ENCODE measurements around the gene GLB1L3.
A peak's percentile ranks its signal among the peaks of the same experiment; 100 is the strongest.
"Not testable (repeated sequence)": the region's sequence is repeated elsewhere in the genome, so short reads cannot be mapped to it uniquely, and the experiment has no call there.

Gene GLB1L3

GRCh38 chr11:134313821-134314607 is 37.8 kb downstream of the GLB1L3 start:
- DNase-seq (ENCODE audit: low read depth): no peak

GRCh38 chr11:134317103-134317502 is 40.9 kb downstream of the GLB1L3 start:
- no peak for DNase-seq (ENCODE audit: low read depth)

- not testable (repeated sequence) for DNase-seq (ENCODE audit: low read depth)
These were observed 45.2 kb downstream of the GLB1L3 start for GRCh38 chr11:134321373-134321772.

GRCh38 chr11:134322553-134322952 is 46.4 kb downstream of the GLB1L3 start:
- no peak for DNase-seq (ENCODE audit: low read depth)

GRCh38 chr11:134328433-134328832 is 52.3 kb downstream of the GLB1L3 start:
- DNase-seq (ENCODE audit: low read depth): no peak

- no peak for DNase-seq (ENCODE audit: low read depth)
These were observed 54.6 kb downstream of the GLB1L3 start for GRCh38 chr11:134330611-134331353.

GRCh38 chr11:134331354-134332188 is 55.4 kb downstream of the GLB1L3 start, which contains the start of gene GLB1L2:
GLB1L2 (plus strand) TSS chr11:134331988; CDS start chr11:134332062, 74 bp downstream.
- peak; percentile 69 for DNase-seq (ENCODE audit: low read depth)

GRCh38 chr11:134332189-134332631 is 56.0 kb downstream of the GLB1L3 start:
- no peak for DNase-seq (ENCODE audit: low read depth)

GRCh38 chr11:134332782-134333181 is 56.6 kb downstream of the GLB1L3 start:
- no peak for DNase-seq (ENCODE audit: low read depth)

- DNase-seq (ENCODE audit: low read depth): no peak
These were observed 57.1 kb downstream of the GLB1L3 start for GRCh38 chr11:134333312-134333711.

GRCh38 chr11:134333946-134334345 is 57.8 kb downstream of the GLB1L3 start:
- no peak for DNase-seq (ENCODE audit: low read depth)

GRCh38 chr11:134334796-134335571 is 58.8 kb downstream of the GLB1L3 start:
- no peak for DNase-seq (ENCODE audit: low read depth)

- no peak for DNase-seq (ENCODE audit: low read depth)
These were observed 60.9 kb downstream of the GLB1L3 start for GRCh38 chr11:134337051-134337450.

- DNase-seq (ENCODE audit: low read depth): no peak
These were observed 61.9 kb downstream of the GLB1L3 start for GRCh38 chr11:134338068-134338467.

- no peak for DNase-seq (ENCODE audit: low read depth)
These were observed 62.5 kb downstream of the GLB1L3 start for GRCh38 chr11:134338654-134339053.

- DNase-seq (ENCODE audit: low read depth): no peak
These were observed 63.6 kb downstream of the GLB1L3 start for GRCh38 chr11:134339756-134340155.

GRCh38 chr11:134340354-134340964 is 64.3 kb downstream of the GLB1L3 start:
- DNase-seq (ENCODE audit: low read depth): no peak

GRCh38 chr11:134341805-134342571 is 65.8 kb downstream of the GLB1L3 start:
- no peak for DNase-seq (ENCODE audit: low read depth)

- DNase-seq (ENCODE audit: low read depth): no peak
These were observed 66.6 kb downstream of the GLB1L3 start for GRCh38 chr11:134342572-134343340.
